ACHN (cell line): Measurements from ENCODE around the gene PRR5.
"Not testable (repeated sequence)": the region's sequence is repeated elsewhere in the genome, so short reads cannot be mapped to it uniquely, and the experiment has no call there.

Source experiments
- DNase-seq: peaks from one replicate; pipeline ENCODE4 v3.0.0-alpha.2; 2015
- in situ Hi-C: cut with HindIII; loops from 2 replicates; pipeline ENCODE4 v1.10.0; 2017; ENCODE audit warnings: low sequenced_read_pairs, low pct_ligation_motif_present, low pct_unique_long_range_greater_than_20kb

PRR5 gene

DNA sequence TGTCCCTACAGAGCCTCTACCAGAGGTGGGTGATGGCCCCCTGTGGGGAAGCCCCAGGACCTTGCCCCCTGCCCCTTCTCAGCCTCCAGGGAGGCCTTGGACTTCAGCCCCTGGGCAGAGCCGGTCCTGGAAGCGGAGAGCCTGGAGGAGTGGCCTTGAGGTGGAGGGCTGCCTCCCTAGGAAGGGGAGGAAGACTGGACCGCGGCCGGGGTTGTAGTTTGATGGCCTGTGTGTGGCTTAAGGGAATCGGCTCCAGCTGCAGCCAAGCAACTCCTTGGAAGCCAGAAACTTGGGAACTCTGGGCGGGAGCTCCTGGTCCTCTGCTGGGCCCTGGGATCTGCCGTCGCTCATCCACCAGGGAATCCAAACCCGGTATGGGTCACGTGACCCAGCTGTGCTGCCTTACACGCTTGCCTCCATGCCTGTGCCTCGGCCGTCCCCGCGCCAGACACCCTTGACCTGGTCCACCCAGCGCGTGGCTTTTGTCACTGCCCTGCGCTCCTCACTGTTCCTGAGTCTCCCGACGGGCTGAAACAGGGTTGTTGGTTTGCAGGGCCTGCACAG, 26.8 kb downstream of the PRR5 start:
- in situ Hi-C loops = no loop called here
- DNase-seq = no peak

DNA sequence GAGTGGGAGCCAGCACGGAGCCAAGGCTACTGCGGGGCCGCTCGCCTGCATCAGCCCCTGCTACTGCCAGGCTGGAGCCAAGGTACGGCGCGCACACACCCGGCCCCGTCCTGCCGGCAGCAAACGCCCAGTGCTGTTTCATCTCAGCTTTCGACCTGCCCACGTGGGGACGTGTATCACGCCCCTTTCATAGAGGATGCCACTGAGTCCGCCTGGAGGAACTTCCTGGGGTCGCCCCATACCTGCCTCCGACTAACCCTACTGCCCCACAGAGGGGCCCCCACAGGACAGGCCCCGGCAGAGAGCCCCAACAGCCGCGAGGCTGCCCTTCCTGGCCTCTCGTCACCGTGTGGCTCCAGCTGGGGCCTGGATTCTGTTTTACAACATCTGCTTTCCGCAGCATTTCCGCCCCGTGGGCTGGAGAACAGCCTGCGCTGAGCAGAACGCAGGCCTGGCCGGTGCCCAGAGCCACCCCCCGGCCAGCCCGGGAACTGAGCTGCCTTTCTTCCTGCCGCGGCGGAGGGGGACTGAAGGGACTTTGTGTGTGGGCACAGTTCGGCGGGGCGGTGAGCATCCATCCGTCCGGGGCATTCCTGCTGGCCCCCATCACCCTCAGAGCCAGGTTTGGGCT, 27.5 kb downstream of the PRR5 start:
- in situ Hi-C loops = no loop called here
- no peak for DNase-seq

DNA sequence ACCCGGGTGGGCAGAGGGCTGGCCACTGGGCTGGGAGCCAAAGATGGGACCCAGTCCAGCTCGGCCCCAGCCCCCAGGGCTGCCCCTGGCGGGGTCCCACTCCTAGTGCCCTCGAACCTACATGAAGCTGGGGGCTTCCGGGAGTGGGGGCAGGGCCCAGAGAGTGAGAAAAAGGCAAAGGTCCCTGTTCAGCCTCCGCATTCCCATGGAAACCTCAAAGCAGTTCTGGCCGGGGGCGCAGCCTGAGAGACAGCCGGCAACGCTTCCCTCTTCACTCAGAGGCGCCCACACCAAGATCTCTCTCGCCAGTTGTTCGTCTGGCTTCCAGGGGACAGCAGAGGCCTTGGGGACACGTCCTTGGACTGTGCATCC, 28.0 kb downstream of the PRR5 start:
- no peak for DNase-seq
- in situ Hi-C loops = no loop called here

DNA sequence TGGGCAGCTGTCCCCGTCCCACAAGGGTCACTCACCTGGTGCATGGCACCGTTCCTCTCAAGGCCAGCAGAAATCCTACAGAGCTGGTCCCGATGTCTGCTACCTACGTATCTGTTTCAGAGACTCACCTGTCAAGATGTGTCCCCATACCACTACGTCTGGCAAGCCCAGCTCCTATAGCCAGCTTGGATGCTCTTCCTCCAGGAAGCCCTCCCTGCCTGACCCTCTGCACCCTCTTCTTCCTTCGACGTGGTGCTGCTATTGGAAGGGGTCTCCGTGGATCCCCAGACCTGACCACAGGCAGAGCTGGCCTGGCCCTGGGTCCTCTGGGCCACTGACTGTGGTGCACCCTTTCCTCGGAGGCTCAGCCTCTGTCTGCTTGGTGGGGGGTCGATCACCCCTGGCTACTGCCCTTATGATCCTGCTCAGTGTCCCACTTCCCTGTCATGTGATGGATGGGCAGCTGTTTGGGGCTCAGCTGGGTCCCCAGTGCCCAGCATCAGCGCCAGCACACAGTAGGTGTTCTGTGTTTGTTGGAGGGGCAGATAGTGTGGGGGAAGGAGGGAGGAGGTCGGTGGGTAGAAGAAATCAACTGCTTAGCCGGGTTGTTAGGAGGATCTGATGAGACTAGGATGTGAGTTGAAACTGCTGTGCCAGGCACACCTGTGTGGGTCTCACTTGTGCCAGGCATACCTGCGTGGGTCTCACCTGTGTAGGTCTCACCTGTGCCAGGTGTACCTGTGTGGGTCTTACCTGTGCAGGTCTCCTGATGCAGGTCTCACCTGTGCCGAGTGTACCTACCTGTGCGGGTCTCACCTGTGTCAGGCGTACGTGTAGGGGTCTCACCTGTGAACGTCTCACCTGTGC, 28.7 kb downstream of the PRR5 start:
- DNase-seq = no peak
- in situ Hi-C loops = no loop called here

DNA sequence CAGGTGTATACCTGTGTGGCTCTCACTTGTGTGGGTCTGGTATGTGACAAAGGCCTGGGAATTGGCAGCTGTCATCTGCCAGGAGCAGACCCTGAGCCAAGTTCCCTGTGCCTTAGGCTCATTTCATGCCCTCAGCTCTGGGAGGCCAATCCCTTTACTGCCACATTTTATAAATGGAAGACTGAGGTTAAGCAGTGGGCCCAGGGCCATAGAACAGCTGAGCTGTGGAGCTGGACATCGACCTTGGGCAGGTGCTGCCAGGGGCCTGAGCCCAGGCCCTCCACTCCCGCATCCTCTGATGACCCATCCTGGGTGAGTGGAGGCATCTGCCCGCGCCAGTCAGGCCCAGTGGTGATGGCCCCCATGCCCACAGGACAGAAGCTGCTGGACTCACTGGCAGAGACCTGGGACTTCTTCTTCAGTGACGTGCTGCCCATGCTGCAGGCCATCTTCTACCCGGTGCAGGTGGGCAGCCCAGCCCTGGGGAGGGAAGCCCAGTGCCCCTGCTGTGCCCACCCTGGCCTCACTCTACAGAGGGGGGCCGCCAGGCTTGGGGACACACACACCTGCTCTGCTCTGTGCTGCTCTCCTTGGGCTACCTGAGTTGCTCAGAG, 29.5 kb downstream of the PRR5 start:
- DNase-seq = no peak
- in situ Hi-C loops = no loop called here

DNA sequence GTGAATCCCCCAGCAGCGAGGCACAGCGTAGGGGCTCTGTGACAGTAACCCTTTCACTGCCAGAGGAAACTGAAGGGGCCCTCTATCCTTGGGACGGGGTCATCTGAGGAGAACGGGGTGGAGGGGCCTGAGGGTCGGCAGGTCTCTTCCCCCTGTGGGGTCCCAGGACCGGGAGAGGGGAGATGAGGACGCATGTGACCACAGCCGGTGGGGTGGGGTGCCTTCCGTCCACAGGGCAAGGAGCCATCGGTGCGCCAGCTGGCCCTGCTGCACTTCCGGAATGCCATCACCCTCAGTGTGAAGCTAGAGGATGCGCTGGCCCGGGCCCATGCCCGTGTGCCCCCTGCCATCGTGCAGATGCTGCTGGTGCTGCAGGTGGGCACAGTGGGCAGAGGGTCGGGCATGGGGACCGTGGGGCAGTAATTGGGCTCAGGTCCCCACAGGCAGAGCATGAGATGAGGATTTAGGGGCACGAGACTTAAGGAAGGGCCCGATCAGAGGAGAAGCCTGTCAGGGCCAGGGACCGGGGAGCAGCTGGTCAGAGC, 30.1 kb downstream of the PRR5 start:
- in situ Hi-C loops = no loop called here

DNA sequence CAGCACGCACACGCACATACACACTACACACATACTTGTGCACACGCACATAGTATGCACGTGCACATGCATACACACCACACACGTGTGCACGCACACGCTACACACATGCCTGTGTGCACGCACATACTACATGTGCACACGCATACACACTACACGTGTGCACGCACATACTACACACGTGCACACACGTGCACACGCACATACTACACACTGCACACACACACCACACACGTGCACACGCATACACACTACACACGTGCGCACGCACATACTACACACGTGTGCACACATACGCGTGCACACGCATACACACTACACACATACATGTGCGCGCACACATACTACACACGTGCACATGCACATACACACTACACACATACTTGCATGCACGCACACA, 30.7 kb downstream of the PRR5 start:
- no peak for DNase-seq
- in situ Hi-C loops = no loop called here

More for the DNA sequence above, 30.1 kb downstream of the PRR5 start:
- no peak for DNase-seq

DNA sequence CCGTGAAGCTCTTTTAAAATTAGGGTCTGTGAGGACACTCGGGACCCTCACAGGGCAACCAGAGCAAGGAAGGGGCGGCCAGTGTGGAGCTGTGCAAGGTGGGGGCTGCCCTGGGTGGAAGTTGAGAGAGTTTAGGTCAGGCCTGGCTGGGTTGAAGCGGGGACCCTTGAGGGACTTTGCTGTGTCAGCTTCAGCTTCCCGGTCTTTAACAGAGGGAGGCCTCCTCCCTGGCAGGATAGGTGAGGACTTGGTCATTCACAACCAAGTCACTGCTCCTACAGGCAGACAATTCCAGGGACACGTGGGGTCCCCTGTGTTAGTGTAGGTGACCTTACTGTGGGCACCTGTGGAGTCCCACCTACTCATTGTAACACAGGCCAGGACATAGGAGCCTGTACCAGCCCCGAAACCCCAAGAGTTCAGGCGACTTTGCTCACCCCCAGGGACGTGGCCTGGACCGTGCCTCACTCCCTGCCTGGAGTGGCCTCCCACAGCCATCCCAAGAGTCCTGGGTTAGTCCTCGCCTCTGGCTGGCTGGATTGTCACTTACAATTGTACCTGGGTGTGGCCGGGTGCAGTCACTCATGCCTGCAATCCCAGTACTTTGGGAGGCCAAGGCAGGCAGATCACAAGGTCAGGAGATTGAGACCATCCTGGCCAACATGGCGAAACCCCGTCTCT, 31.6 kb downstream of the PRR5 start:
- in situ Hi-C loops = no loop called here
- DNase-seq = no peak

DNA sequence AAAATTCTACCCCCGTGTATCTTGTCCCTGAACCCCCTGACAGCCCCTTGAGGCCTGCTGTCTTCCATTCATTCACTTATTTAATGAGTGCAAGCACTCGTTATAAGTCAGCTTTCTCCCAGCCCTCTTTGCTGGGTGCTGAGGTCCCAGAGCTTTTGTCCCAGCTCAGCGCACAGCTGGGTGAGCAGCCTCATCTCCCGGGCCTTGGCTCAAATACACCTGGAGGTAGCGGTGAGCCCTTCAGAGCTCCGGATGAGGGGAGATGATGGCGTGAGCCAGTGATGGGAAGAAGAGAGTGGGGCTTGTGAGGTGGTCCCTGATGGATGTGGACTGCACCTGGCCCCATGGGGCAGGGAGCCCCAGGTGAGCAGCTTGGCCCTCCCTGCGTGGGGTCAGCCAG, 32.3 kb downstream of the PRR5 start:
- DNase-seq = no peak
- in situ Hi-C loops = no loop called here

DNA sequence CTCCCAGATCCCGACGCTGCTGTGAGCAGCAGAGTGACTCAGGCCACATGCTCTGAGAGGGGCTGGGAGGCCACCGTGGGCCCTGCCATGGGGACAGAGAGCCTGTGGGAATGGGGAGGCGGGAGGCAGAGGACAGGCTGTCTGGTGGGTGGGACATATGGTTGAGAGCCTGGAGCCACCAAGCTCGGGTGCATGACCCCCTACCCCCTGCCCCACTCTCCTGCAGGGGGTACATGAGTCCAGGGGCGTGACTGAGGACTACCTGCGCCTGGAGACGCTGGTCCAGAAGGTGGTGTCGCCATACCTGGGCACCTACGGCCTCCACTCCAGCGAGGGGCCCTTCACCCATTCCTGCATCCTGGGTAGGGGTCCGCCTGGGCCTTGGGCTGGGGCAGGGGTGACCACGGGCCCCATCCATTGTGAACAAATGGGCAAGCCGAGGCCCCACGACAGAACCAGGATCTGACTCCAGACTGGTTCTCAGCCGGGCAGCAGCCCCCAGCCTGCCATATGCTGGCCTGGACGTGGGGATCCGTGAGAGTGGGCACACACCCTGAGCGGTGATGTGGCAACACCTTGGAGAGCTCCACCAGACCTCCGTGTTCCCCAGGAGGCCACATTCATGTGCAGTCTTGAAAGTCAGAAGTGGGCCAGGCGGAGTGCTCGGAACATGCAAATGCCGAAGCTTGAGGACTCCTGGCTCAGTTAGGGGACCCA, 33.0 kb downstream of the PRR5 start:
- DNase-seq = no peak
- in situ Hi-C loops = no loop called here

DNA sequence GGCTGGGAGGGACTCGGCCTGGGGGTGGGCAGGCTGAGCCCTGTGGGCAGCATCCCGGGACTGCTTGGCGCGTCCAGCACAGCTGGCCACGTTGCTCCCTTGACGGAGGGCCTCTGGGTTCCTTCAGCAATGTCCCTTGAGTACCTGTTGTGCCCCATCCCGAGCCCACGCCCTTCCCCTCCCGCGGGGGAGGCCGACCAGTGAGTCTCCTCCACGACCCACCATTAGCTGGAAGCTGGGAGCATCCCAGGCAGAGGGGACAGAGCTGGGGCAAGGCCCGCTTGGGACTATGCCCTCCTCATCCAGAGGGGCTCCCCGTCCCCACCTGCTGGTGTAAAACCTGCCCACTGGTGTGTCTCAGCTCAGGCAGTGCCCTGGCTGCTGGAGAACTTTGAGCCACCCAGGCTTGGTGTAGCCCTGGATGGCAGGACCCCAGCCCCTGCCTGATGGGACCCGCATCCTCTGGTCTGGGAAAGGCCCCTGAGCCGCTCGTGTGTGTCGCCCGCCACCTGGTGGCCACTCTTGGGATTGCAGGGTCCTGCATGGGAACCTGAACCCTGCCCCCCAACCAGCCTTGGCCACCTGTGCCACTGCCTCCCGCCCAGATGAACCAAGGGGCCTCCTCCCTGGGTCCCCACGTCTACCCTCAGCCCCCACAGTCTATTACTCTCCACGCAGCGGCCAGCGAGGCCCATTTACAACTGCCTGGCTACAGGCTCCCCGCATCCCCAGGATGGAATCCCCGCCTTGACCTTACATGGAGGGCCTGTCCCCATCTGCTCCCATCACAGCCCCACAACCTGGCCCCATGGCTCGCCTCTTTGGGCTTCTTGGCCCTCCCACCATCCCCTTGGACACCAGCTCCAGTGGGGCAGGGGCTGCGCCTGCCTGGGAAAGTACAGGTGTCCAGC, 33.8 kb downstream of the PRR5 start:
- peak; percentile 51 for DNase-seq
- in situ Hi-C loops = no loop called here

DNA sequence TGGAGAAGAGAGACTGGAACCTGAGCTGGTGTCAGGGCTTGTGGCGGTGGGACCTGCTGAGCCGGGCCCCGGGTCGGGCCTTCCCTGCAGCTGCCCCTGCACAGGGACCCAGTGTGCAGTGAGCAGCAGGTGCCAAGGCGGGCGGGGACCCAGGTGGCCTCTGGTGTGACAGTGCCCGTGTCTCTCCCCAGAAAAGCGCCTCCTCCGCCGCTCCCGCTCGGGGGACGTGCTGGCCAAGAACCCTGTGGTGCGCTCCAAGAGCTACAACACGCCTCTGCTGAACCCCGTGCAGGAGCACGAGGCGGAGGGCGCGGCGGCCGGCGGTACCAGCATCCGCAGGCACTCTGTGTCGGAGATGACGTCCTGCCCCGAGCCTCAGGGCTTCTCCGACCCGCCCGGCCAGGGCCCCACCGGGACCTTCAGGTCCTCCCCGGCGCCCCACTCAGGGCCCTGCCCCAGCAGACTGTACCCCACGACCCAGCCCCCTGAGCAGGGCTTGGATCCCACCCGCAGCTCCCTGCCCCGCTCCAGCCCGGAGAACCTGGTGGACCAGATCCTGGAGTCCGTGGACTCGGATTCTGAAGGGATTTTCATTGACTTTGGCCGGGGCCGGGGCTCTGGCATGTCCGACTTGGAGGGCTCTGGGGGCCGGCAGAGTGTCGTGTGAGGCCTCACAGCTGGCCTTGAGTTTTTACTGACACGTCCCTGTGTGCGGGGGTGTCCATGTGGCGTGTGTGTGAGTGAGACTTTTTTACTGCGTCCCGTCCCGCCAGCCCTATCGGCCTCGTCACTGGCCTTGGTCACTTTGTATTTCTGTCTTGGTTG, 34.8 kb downstream of the PRR5 start:
- in situ Hi-C loops = no loop called here
- DNase-seq = no peak

DNA sequence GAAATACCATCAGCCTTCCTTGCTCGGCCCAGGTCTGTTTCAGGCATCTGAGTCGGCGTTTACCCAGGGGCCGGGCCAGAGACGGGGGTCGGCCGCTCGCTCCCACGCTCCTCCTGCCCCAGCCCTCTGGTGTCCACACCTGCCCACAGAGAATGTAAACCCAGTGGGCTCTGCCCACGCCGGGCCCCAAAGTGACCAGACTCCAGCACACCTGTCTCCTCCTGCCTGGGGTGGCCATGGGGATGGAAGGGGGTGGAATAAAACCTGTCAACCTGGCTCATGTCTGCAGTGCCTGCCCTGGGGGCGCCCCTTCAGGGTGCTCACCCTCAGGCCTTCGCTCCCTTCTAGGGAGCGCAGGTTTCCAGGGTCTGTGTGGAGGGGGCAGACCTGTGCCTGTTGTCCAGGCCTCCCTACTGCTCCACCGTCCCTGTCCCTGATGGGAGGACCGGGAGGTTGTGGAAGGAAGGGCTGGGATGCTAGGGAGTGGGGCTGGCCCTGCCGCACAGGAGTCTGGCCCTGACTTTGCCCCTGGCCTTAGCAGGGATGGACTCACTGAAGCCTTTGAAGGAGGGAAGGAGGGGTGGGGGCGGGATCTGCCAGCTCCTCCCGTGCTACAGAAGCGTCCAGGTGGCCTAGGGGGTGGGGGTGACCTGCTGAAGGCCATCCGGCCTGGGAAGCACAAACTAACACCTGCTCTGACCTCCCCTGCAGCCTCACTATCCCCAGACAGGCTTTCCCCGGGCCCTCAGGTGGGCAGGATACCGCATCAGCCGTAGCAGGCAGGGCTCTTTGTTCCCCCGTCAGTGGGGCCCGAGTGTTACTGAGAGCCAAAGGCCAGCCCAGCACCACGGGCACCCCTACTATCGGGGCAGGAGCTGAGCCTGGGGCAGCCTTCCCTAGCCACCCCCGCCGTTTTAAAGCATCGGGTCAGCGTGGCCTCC, 35.7 kb downstream of the PRR5 start:
- in situ Hi-C loops = no loop called here
- no peak for DNase-seq

DNA sequence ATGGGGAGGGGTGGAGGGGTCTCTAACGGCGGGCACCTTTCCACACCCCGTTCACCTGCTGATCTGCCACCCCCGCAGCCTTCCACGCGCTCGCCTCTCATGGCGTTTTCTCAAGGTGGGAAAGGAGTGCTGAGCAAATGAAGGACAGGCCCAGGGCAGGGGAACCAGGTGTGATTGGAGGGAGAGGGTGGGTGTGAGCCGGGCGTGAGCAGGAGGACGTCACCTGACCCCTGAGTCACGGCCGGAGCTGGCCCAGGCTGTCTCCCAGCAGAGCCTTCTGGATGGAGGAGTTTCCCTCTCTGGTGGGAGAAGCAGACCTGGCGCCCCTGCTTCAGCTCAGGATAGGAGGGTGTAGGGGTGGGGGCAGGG, 36.3 kb downstream of the PRR5 start:
- no peak for DNase-seq
- in situ Hi-C loops = no loop called here

DNA sequence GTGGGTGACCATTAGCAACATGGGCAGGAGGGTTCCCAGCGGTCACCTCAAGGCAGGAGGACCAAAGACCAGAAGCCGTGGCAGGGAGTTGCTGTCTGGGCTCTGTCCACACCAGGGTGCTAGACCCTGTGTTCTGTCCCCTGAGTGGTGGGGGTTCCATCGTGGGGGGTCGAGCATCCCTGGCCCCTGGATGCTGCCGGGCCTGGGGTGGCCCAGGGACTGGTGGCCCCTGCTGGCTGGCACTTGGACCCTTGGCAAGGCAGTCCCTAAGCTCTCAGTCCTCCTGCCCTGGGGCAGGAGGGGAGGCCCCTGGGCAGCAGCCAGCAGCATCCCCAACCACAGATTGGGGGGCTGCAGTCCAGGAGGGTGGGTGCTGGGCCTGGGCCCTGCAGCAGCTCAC, 37.0 kb downstream of the PRR5 start:
- no peak for DNase-seq
- in situ Hi-C loops = no loop called here

DNA sequence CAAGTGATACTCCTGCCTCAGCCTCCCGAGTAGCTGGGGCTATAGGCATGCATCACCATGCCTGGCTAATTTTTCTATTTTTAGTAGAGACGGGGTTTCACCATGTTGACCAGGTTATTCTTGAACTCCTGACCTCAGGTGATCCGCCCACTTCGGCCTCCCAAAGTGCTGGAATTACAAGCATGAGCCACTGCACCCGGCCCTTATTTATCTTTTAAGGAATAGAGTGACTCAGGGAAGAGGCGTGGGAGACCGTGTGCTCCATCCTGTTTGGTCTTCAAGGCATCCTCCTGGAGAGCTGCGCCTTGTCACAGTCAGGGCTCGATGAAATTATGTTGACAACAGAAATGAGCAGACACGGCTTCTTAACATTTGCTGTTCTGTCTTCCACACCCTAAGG, 37.7 kb downstream of the PRR5 start:
- DNase-seq = peak; percentile 8
- in situ Hi-C loops = not testable (repeated sequence)
